Suprapubic skin (tissue), 4 donors: ENCODE results near the gene RPRD1A. TPM values are rescaled to one million over a fixed set of nuclear protein-coding genes. Genes with fewer than 3 reads are reported as not detected.

Source experiments
- DNase-seq, 2 donors: peaks; one replicate each; pipeline ENCODE4 v3.0.0-alpha.2; 2019; ENCODE audit warnings: low spot score in 2 of 2
- H3K27ac ChIP-seq: fragments of 200-600 bp; sonication (generic); one replicate; pipeline ENCODE4 v1.5.1; 2019
- H3K27me3 ChIP-seq: fragments of 200-600 bp; sonication (generic); one replicate; pipeline ENCODE4 v1.5.1; 2019
- H3K36me3 ChIP-seq: fragments of 200-600 bp; sonication (generic); one replicate; pipeline ENCODE4 v1.5.1; 2019
- H3K4me1 ChIP-seq: fragments of 200-600 bp; sonication (generic); one replicate; pipeline ENCODE4 v1.5.1; 2019
- H3K4me3 ChIP-seq: fragments of 200-600 bp; sonication (generic); one replicate; pipeline ENCODE4 v1.5.1; 2019; ENCODE audit warnings: mild to moderate bottlenecking
- H3K9me3 ChIP-seq: fragments of 200-600 bp; sonication (generic); one replicate; pipeline ENCODE4 v1.5.1; 2019
- CTCF ChIP-seq, 2 donors: fragments of 200-600 bp in 1 of 2; fragments of 450-650 bp in 1 of 2; sonication (generic) in 1 of 2; IDR thresholded peaks; one replicate each; pipeline ENCODE4 v1.5.1; 2016 to 2019; ENCODE audit warnings: antibody characterized with exemption in 2 of 2, mild to moderate bottlenecking in 1 of 2, moderate library complexity in 1 of 2
- EP300 ChIP-seq: sonication (generic); formaldehyde crosslinking; IDR thresholded peaks from one replicate; pipeline ENCODE4 v1.6.1; 2017; ENCODE audit warnings: antibody characterized with exemption
- POLR2A ChIP-seq, 2 donors: fragments of 450-650 bp; IDR thresholded peaks; one replicate each; pipeline ENCODE4 v1.6.1; 2017; ENCODE audit warnings: antibody characterized with exemption in 2 of 2, mild to moderate bottlenecking in 2 of 2, moderate library complexity in 2 of 2
- POLR2AphosphoS5 ChIP-seq, 3 donors: sonication (generic); formaldehyde crosslinking; IDR thresholded peaks; one replicate each; pipeline ENCODE4 v1.6.1; 2017; ENCODE audit warnings: antibody characterized with exemption in 3 of 3
- WGBS: methylation state at CpG from one replicate; pipeline ENCODE4 v1.1.5; 2018; 5-methylcytosine and 5-hydroxymethylcytosine counted together
- total RNA-seq, 4 donors: library from RNA; depleted of rRNA; stranded (reverse); fragments of >200 nt; gene quantifications; one replicate each; pipeline ENCODE4 v1.1.0, GENCODE V29; 2016

Gene RPRD1A
- total RNA-seq, 4 donors from 2014 or later = 34.9 to 74.5 (median 47.3) TPM

- no peak for DNase-seq
- 64% methylated on average over 5 of the region's 5 CpGs for WGBS
- Histone ChIP-seq H3K4me3 (no peak overlapping the region), H3K27ac (no peak overlapping the region), H3K27me3 (no peaks in the 10 kb centered on the region), H3K9me3 (no peaks in the 10 kb centered on the region), H3K36me3 (peaks cover 31% of the 10 kb centered on the region), H3K4me1 (peaks cover 7% of the 10 kb centered on the region)
- TF ChIP-seq POLR2AphosphoS5 (IDR thresholded peaks at IDR 0.05) (no peak), CTCF (IDR thresholded peaks at IDR 0.05) (no peak), EP300 (no peak), POLR2A (IDR thresholded peaks at IDR 0.05) (no peak)
Measured at GRCh38 chr18:36108601-36109000, 41.2 kb upstream of the RPRD1A start.

GRCh38 chr18:36108196-36108595 is 40.8 kb upstream of the RPRD1A start:
- H3K36me3 ChIP-seq = peaks cover 27% of the 10 kb centered on the region

GRCh38 chr18:36107477-36107876 is 40.1 kb upstream of the RPRD1A start:
- no peak for DNase-seq
- H3K4me3 ChIP-seq = no peak overlapping the region
- no peak overlapping the region for H3K27ac ChIP-seq
- TF ChIP-seq POLR2A (IDR thresholded peaks at IDR 0.05) (no peak), POLR2AphosphoS5 (IDR thresholded peaks at IDR 0.05) (no peak), CTCF (IDR thresholded peaks at IDR 0.05) (no peak)
- peaks cover 7% of the 10 kb centered on the region for H3K4me1 ChIP-seq
- H3K9me3 ChIP-seq = no peaks in the 10 kb centered on the region
- H3K36me3 ChIP-seq = peaks cover 20% of the 10 kb centered on the region
- no peaks in the 10 kb centered on the region for H3K27me3 ChIP-seq

More at GRCh38 chr18:36108196-36108595, 40.8 kb upstream of the RPRD1A start:
- DNase-seq = no peak
- WGBS = 44% methylated on average over 2 of the region's 2 CpGs
- Histone ChIP-seq H3K27ac (no peak overlapping the region), H3K9me3 (no peaks in the 10 kb centered on the region), H3K4me3 (no peak overlapping the region), H3K27me3 (no peaks in the 10 kb centered on the region), H3K4me1 (peaks cover 7% of the 10 kb centered on the region)
- TF ChIP-seq CTCF (IDR thresholded peaks at IDR 0.05) = no peak
- no peak for TF ChIP-seq EP300
- no peak for TF ChIP-seq POLR2AphosphoS5 (IDR thresholded peaks at IDR 0.05)
- no peak for TF ChIP-seq POLR2A (IDR thresholded peaks at IDR 0.05)

- Histone ChIP-seq H3K4me3 (no peak overlapping the region), H3K4me1 (peaks cover 7% of the 10 kb centered on the region), H3K27me3 (no peaks in the 10 kb centered on the region), H3K9me3 (no peaks in the 10 kb centered on the region), H3K36me3 (no peaks in the 10 kb centered on the region), H3K27ac (no peak overlapping the region)
- DNase-seq = no peak
- WGBS = 95% methylated on average over 2 of the region's 2 CpGs
- TF ChIP-seq POLR2AphosphoS5 (IDR thresholded peaks at IDR 0.05) (no peak), CTCF (IDR thresholded peaks at IDR 0.05) (no peak), POLR2A (IDR thresholded peaks at IDR 0.05) (no peak), EP300 (no peak)
Measured at GRCh38 chr18:36104749-36105148, 37.4 kb upstream of the RPRD1A start.

GRCh38 chr18:36101943-36102342 is 34.6 kb upstream of the RPRD1A start:
- H3K27me3 ChIP-seq = no peaks in the 10 kb centered on the region
- DNase-seq = no peak
- no peak overlapping the region for H3K4me3 ChIP-seq
- H3K27ac ChIP-seq = no peak overlapping the region
- H3K9me3 ChIP-seq = no peaks in the 10 kb centered on the region
- no peaks in the 10 kb centered on the region for H3K4me1 ChIP-seq
- WGBS = 94% methylated on average over 6 of the region's 7 CpGs
- TF ChIP-seq EP300 = no peak
- TF ChIP-seq POLR2A (IDR thresholded peaks at IDR 0.05) = no peak
- TF ChIP-seq CTCF (IDR thresholded peaks at IDR 0.05) = no peak
- no peak for TF ChIP-seq POLR2AphosphoS5 (IDR thresholded peaks at IDR 0.05)
- no peaks in the 10 kb centered on the region for H3K36me3 ChIP-seq
